Omental fat pad (tissue), 4 donors: ENCODE measurements around the gene RUNX3. TPM values are rescaled to one million over a fixed set of nuclear protein-coding genes. Genes with fewer than 3 reads are reported as not detected.

Experiments used
- ATAC-seq: fragments of 150-250 bp; one replicate; pipeline ENCODE4 v1.9.1; 2016; ENCODE audit warnings: mild to moderate bottlenecking, moderate library complexity; ENCODE audit not compliant: low FRiP score
- DNase-seq: peaks from one replicate; pipeline ENCODE4 v3.0.0-alpha.2; 2019; ENCODE audit warnings: low spot score
- CTCF ChIP-seq, 3 donors: fragments of 450-650 bp; IDR thresholded peaks; one replicate each; pipeline ENCODE4 v1.5.1; 2016 to 2017; ENCODE audit warnings: antibody characterized with exemption in 3 of 3, mild to moderate bottlenecking in 3 of 3, moderate library complexity in 2 of 3
- total RNA-seq, 4 donors: library from RNA; depleted of rRNA; stranded (reverse); fragments of >200 nt; gene quantifications; one replicate each; pipeline ENCODE4 v1.1.0, GENCODE V29; 2016

RUNX3 gene
- total RNA-seq, 4 donors from 2014 or later, result 1.6 to 6.7 (median 3.8) TPM

DNA sequence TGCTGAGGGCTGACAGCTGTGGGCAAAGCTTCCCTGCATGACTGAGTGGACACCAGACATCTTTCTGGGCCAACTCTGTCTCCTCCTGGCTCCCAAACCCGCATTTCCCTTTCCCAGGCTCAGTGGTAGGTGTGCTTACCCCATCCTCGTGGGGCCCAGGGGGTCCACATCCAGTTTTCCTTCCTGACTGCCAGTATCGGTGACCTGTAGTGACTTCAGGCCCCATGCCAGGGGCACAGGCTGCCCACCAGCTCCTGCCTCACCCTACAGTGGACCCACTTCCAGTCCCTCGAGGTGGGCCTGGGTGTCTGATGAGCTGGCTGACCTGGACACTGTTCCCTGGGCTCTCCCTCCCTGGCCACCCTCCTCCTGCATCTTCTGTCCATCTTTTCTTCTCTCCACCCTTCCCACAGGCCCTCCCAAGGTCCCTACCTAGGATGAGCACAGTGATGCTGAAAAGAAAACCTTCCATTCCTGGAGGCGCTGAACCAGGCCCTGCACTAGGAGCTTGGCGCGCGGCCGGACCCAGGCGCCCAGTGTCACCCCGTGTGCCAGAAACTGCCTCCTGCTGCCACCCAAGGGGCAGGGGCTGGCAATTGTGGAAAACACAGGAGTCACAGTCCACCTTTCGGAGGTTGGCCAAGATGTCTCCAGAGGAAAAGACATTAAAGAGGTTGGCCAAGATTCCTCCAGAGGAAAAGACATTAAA lies 67.1 kb downstream of the RUNX3 start:
- DNase-seq, result no peak
- no peak for ATAC-seq
- TF ChIP-seq CTCF (IDR thresholded peaks at IDR 0.05), result no peak

DNA sequence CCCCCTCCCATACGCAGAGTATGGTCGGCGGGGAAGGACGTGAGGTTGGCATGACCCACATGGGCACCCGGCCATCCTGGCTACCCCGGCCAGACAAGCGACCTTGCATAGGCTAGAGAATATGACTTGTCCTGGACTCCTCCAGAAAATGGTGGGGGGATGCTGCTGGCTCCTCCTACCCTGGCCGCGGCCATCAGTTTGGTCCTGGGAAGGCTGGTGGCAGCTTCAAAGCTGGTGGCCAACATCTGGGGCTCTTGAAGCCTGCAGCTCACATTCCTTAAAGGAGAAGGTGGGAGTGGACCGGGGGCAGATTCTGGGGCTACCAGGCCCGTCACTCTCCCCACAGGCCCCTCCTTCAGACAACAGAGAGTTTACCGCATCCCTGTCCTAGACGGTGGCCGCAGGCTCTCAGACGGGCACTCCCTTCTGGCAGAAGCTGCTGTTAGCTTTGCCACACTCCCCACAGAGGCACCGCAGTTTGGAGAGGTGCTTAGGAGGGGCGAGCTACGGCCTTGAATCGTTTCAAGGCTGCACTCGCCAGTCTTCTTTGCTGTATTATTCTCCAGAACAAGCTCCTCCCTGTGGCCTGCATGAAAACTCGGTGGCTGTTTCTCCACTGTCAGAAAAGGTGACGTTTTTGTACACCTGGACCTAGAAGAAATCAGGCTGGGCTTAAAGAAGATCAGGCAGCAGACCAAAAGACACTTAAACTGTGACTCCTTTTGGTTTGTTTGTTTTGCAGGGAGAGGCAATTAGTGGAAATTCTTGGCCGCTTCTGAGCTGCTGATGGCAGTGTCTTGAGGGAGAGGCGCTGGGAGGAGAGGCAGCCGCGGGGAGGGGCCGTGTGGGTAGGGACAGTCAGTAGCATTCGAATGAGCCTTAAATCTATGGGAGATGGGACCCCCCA lies 68.0 kb downstream of the RUNX3 start:
- ATAC-seq (no peak), DNase-seq (no peak)
- TF ChIP-seq CTCF (IDR thresholded peaks at IDR 0.05), result no peak

DNA sequence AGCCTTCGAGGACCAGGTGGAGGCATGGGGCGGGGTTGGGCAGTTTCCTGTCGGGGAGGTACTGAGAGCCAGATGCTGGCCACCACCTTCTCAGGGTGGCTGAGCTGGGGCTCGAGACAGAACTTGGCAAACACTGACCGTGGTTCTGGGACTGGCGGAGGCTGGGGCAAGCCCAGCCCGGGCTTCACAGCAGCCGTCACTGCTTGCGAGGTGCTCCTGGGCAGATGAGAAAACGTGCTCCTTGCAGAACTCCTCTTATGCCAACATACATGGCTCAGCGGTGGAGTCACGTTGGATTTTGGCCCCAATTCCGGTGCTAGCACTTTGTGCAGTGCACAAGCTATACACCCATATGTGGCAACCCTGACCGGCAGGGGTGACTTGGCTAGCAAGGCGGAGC lies 69.2 kb downstream of the RUNX3 start:
- no peak for TF ChIP-seq CTCF (IDR thresholded peaks at IDR 0.05)
- ATAC-seq, result no peak
- DNase-seq, result no peak

DNA sequence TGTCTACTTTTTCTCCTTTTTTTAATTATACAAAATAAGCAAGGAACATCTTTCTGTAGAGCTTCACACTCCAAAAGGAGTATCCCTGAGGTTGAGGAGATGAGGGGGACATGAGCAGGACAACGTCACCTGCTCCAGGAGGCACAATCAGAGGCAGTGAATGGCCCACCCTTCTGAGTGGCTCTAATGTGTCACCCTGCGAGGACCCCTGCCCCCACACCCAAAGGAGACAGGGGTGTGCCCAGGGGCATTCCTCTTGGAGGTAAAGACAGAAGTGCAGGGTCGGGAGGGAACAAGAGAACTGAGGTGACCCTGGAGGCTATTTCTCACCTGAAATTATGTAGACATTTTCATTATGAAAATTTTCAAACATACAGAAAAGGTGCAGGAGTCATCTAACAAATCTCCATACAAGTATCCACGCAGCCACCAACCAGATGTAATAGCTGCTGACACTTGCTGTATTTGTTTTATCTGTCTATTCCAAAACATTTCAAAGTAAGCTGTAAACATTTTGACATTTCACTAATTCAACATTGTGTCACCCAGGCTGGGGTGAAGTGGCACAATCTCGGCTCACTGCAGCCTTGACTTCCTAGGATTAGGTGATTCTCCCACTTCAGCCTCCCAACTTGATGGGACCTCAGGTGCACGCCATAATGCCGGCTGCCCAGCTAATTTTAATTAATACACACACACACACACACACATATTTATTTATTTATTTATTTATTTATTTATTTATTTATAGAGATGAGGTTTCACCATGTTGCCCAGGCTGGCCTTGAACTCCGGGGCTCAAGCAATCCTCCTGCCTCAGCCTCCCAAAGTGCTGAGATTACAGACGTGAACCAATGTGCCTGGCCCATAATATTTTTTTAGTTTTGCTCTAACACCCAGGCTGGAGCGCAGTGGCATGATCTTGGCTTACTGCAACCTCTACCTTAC lies 70.7 kb downstream of the RUNX3 start:
- DNase-seq (no peak), ATAC-seq (no peak)

GRCh38 chr1:24858277-24858676 lies 71.8 kb downstream of the RUNX3 start:
- no peak for TF ChIP-seq CTCF (IDR thresholded peaks at IDR 0.05)
- DNase-seq (no peak), ATAC-seq (no peak)

More for the DNA sequence above, 70.7 kb downstream of the RUNX3 start:
- no peak for TF ChIP-seq CTCF (IDR thresholded peaks at IDR 0.05)

- TF ChIP-seq CTCF (IDR thresholded peaks at IDR 0.05), result no peak
- no peak for DNase-seq
- ATAC-seq, result no peak
Observed at GRCh38 chr1:24857507-24858133, 72.5 kb downstream of the RUNX3 start.
